Heart right ventricle (tissue), 16 donors: ENCODE results near the gene UBE2I. TPM values are rescaled to one million over a fixed set of nuclear protein-coding genes. Genes with fewer than 3 reads are reported as not detected.

Source experiments
- ATAC-seq, 8 donors: fragments of 200-7000 bp; cut with Tn5 transposase; one replicate each; pipeline ENCODE4 v1.9.1; 2020; ENCODE audit warnings: mild to moderate bottlenecking in 8 of 8, moderate library complexity in 8 of 8, moderate number of reproducible peaks in 1 of 8
- DNase-seq, 2 donors: peaks; one replicate each; pipeline ENCODE4 v3.0.0-alpha.2; 2020
- H3K27ac ChIP-seq, 10 donors: fragments of 200-600 bp; sonication (generic) in 2 of 10; one replicate each; pipeline versions ENCODE4 v1.5.0 to v1.8.0; 2020 to 2022; ENCODE audit warnings: mild to moderate bottlenecking in 3 of 10
- H3K27me3 ChIP-seq, 7 donors: fragments of 200-600 bp; one replicate each; pipeline ENCODE4 v1.8.0; 2021 to 2022; ENCODE audit warnings: mild to moderate bottlenecking in 2 of 7
- H3K36me3 ChIP-seq, 9 donors: fragments of 200-600 bp; sonication (generic) in 1 of 9; one replicate each; pipeline versions ENCODE4 v1.5.0 to v1.8.0; 2020 to 2022; ENCODE audit warnings: mild to moderate bottlenecking in 2 of 9
- H3K4me1 ChIP-seq, 9 donors: fragments of 200-600 bp; sonication (generic) in 1 of 9; one replicate each; pipeline versions ENCODE4 v1.5.0 to v1.8.0; 2020 to 2022; ENCODE audit warnings: mild to moderate bottlenecking in 4 of 9
- H3K4me3 ChIP-seq, 10 donors: fragments of 200-600 bp; sonication (generic) in 2 of 10; one replicate each; pipeline versions ENCODE4 v1.5.0 to v1.8.0; 2020 to 2022; ENCODE audit warnings: mild to moderate bottlenecking in 7 of 10, moderate library complexity in 2 of 10
- H3K9me3 ChIP-seq, 11 donors: fragments of 200-600 bp in 10 of 11; sonication (generic) in 2 of 11; one replicate each; pipeline versions ENCODE4 v1.5.0 to v1.8.0; 2013 to 2022; ENCODE audit warnings: mild to moderate bottlenecking in 2 of 11, control low read depth in 1 of 11, moderate library complexity in 1 of 11
- CTCF ChIP-seq, 9 donors: fragments of 200-600 bp; sonication (generic) in 2 of 9; IDR thresholded peaks; one replicate each; pipeline versions ENCODE4 v1.5.0 to v1.8.0; 2021 to 2022; ENCODE audit warnings: antibody characterized with exemption in 9 of 9, mild to moderate bottlenecking in 5 of 9, moderate library complexity in 1 of 9
- WGBS, 2 donors: extraction: QIAGEN DNeasy Blood & Tissue Kit; methylation state at CpG; one replicate each; pipeline ENCODE4 v1.1.7; 2013; ENCODE audit warnings: inconsistent platforms in 1 of 2; 5-methylcytosine and 5-hydroxymethylcytosine counted together
- intact Hi-C, 10 donors: fragments of 100-400 bp; cut with DNase I; formaldehyde crosslinking; loops; one replicate each; pipeline versions ENCODE4 v1.11.1 to v1.14.2; 2022
- polyA plus RNA-seq, 2 donors: library from polyadenylated mRNA; stranded (reverse); fragments of 200-250 nt; gene quantifications; one replicate each; pipeline ENCODE4 v1.2.3, GENCODE V29; 2013
- total RNA-seq, 10 donors: library from RNA; stranded (reverse); fragmentation: NEBNext Ultra II Directional in 3 of 10; extraction: Animal tissue kit (Norgen Biotek cat#: 25700) in 3 of 10; gene quantifications; one replicate each; pipeline versions ENCODE4 v1.2.1 to v1.2.4, GENCODE V29; 2021 to 2023
- donor health status: Arrhythmogenic right ventricular cardiomyopathy.
- donor health status: ischemic (EF 13 %, LVEDD 7.1; RV severe dilation, severe dysfunction).
- donor health status: healthy with polysubstance abuse.
- donor health status: DM: no; HTN: yes; CAD: no.
- donor health status: DM: no; HTN: no; CAD: no.
- donor health status: ischemic (EF 25% LVEDD 6.9; RV normal size, moderate dysfunction).
- donor health status: ischemic (EF 25% LVEDD 5.7; RV mildly dilated, moderate dysfunction).
- donor health status: healthy.
- donor health status: DM: yes; HTN: yes; CAD: no.
- donor health status: Ischemic cardiomyopathy.
- donor health status: ischemic (EF 35%, LVEDD 5.7; RV mildly dilated, moderate dysfunction).
- donor health status: nonischemic (EF 11% LVEDD 7.7; RV severe dilation, severe dysfunction).
- donor health status: DM: yes; HTN: yes; CAD: no.
- donor health status: PGD.
- donor health status: ischemic (EF 29% LVEDD 5.4; RV normal size, mild dysfunction).
- donor health status: nonischemic (EF 23%, LVEDD 6.1; RV moderate dilation, normal function).

The UBE2I gene
- total and polyA plus RNA-seq, 12 donors: 63.1 to 99.8 (median 83.6) TPM

- peaks cover 11 to 34% (median 29%) of the 10 kb centered on the region in 9 donors for H3K4me1 ChIP-seq
- H3K36me3 ChIP-seq: peaks cover 0 to 39% (median 14%) of the 10 kb centered on the region in 9 donors
- intact Hi-C loops: loop anchor here in 1 of 10 donors (10.0 kb wide), 1 partner anchor 56 kb away; no protein-coding TSS in a partner anchor
- H3K27ac ChIP-seq: no peak overlapping the region
- no peaks in the 10 kb centered on the region for H3K27me3 ChIP-seq
- 79 to 81% methylated on average over 14 of the region's 14 CpGs for WGBS, 2 donors
- no peak for ATAC-seq
- no peak for TF ChIP-seq CTCF (IDR thresholded peaks at IDR 0.05)
- H3K9me3 ChIP-seq: no peaks in the 10 kb centered on the region
- DNase-seq: no peak
- no peak overlapping the region for H3K4me3 ChIP-seq
Observed at GRCh38 chr16:1348926-1349325, 39.5 kb downstream of the UBE2I start.

- ATAC-seq (no peak), DNase-seq (no peak)
- 85 to 87% methylated on average over 16 of the region's 16 CpGs for WGBS, 2 donors
- no peaks in the 10 kb centered on the region for H3K27me3 ChIP-seq
- H3K36me3 ChIP-seq: peaks cover 0 to 39% (median 14%) of the 10 kb centered on the region in 9 donors
- intact Hi-C loops: loop anchor here in 1 of 10 donors (10.0 kb wide), 1 partner anchor 55 kb away; no protein-coding TSS in a partner anchor
- no peak overlapping the region for H3K4me3 ChIP-seq
- TF ChIP-seq CTCF (IDR thresholded peaks at IDR 0.05): no peak
- no peak overlapping the region for H3K27ac ChIP-seq
- no peaks in the 10 kb centered on the region for H3K9me3 ChIP-seq
- peaks cover 11 to 37% (median 32%) of the 10 kb centered on the region in 9 donors for H3K4me1 ChIP-seq
Observed at GRCh38 chr16:1349351-1349750, 39.9 kb downstream of the UBE2I start.

GRCh38 chr16:1349951-1350350, 40.5 kb downstream of the UBE2I start:
- ATAC-seq (no peak), DNase-seq (no peak)
- Histone ChIP-seq H3K27me3 (no peaks in the 10 kb centered on the region), H3K4me1 (peaks cover 11 to 37% (median 32%) of the 10 kb centered on the region in 9 donors), H3K9me3 (no peaks in the 10 kb centered on the region), H3K4me3 (no peak overlapping the region), H3K36me3 (peaks cover 0 to 39% (median 14%) of the 10 kb centered on the region in 9 donors), H3K27ac (no peak overlapping the region)
- intact Hi-C loops: loop anchor here in 2 of 10 donors (5.0 to 10.0 kb wide), 3 partner anchors 38 to 55 kb away; partner anchors contain the start of gene UBE2I (in 1 of the 2)
- no peak for TF ChIP-seq CTCF (IDR thresholded peaks at IDR 0.05)
- 94 to 95% methylated on average over 17 of the region's 17 CpGs for WGBS, 2 donors

GRCh38 chr16:1350691-1351090, 41.3 kb downstream of the UBE2I start:
- intact Hi-C loops: loop anchor here in 2 of 10 donors (5.0 kb wide), 2 partner anchors 38 to 43 kb away; partner anchors contain the start of gene UBE2I (in 1 of the 2)
- peak overlapping the region in 1 of 10 donors; percentile 85 for H3K27ac ChIP-seq
- H3K9me3 ChIP-seq: no peaks in the 10 kb centered on the region
- 83 to 84% methylated on average over 19 of the region's 19 CpGs for WGBS, 2 donors
- no peak for ATAC-seq
- TF ChIP-seq CTCF (IDR thresholded peaks at IDR 0.05): no peak
- H3K36me3 ChIP-seq: peaks cover 0 to 39% (median 14%) of the 10 kb centered on the region in 9 donors
- peak overlapping the region; percentile 68 to 99 (median 97) for H3K4me3 ChIP-seq
- H3K4me1 ChIP-seq: peaks cover 11 to 37% (median 32%) of the 10 kb centered on the region in 9 donors
- H3K27me3 ChIP-seq: no peaks in the 10 kb centered on the region
- DNase-seq: no peak
